Mesothelial cell of epicardium (in vitro differentiated cells): ENCODE results near the gene ZC3H7B. TPM values are rescaled to one million over a fixed set of nuclear protein-coding genes. Genes with fewer than 3 reads are reported as not detected.

ENCODE experiments used
- DNase-seq, 2 experiments: peaks; one replicate each; pipeline ENCODE4 v3.0.0; 2021; ENCODE audit warnings: low spot score in 2 of 2; ENCODE audit not compliant: unreplicated experiment in 2 of 2
- H3K27ac Mint-ChIP-seq: 2 replicates; pipeline ENCODE4 v1.8.0; 2021; ENCODE audit warnings: mixed read lengths
- H3K27me3 Mint-ChIP-seq: 2 replicates; pipeline ENCODE4 v1.8.0; 2021; ENCODE audit warnings: low read depth, mixed read lengths
- H3K36me3 Mint-ChIP-seq: 2 replicates; pipeline ENCODE4 v1.8.0; 2021; ENCODE audit warnings: mixed read lengths
- H3K4me1 Mint-ChIP-seq: 2 replicates; pipeline ENCODE4 v1.8.0; 2021; ENCODE audit warnings: mixed read lengths
- H3K4me3 Mint-ChIP-seq: 2 replicates; pipeline ENCODE4 v1.8.0; 2021; ENCODE audit warnings: mild to moderate bottlenecking, moderate library complexity, mixed read lengths
- H3K9me3 Mint-ChIP-seq: 2 replicates; pipeline ENCODE4 v1.8.0; 2021; ENCODE audit warnings: mixed read lengths
- total RNA-seq: library from RNA; stranded (reverse); gene quantifications from 3 replicates; pipeline ENCODE4 v1.2.1, GENCODE V29; 2021
- TF ChIP-seq, protein P1 (sequence below): fragments of 200-600 bp; sonication (generic); IDR thresholded peaks from one replicate; pipeline ENCODE4 v1.5.0; 2021; ENCODE audit warnings: antibody characterized with exemption; ENCODE audit not compliant: unreplicated experiment

The ZC3H7B gene
- total RNA-seq, 1 donor from 2014 or later: 85.5 TPM

DNA sequence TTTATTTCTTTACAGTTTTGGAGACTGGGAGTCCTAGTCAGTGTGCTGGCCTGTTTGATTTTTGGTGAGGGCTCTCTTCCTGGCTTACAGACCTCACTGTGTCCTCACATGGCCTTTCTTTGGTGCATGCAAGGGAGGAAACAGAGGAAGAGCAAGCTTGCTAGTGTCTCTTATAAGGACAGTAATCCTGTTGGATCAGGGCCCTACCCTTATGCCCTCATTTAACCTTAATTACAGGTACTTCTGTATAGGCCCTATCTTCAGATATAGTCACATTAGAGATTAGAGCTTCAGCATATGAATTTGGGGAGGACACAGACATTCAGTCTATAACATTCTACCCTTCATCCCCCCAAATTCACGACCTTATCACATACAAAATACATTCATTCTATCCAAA lies 14.3 kb downstream of the ZC3H7B start:
- H3K4me3 Mint-ChIP-seq: no peak overlapping the region
- peaks cover 18% of the 10 kb centered on the region for H3K36me3 Mint-ChIP-seq
- no peak for DNase-seq
- no peaks in the 10 kb centered on the region for H3K9me3 Mint-ChIP-seq
- TF ChIP-seq, protein P1, sequence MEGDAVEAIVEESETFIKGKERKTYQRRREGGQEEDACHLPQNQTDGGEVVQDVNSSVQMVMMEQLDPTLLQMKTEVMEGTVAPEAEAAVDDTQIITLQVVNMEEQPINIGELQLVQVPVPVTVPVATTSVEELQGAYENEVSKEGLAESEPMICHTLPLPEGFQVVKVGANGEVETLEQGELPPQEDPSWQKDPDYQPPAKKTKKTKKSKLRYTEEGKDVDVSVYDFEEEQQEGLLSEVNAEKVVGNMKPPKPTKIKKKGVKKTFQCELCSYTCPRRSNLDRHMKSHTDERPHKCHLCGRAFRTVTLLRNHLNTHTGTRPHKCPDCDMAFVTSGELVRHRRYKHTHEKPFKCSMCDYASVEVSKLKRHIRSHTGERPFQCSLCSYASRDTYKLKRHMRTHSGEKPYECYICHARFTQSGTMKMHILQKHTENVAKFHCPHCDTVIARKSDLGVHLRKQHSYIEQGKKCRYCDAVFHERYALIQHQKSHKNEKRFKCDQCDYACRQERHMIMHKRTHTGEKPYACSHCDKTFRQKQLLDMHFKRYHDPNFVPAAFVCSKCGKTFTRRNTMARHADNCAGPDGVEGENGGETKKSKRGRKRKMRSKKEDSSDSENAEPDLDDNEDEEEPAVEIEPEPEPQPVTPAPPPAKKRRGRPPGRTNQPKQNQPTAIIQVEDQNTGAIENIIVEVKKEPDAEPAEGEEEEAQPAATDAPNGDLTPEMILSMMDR: no peak
- H3K4me1 Mint-ChIP-seq: no peaks in the 10 kb centered on the region
- H3K27ac Mint-ChIP-seq: no peak overlapping the region
- no peaks in the 10 kb centered on the region for H3K27me3 Mint-ChIP-seq

DNA sequence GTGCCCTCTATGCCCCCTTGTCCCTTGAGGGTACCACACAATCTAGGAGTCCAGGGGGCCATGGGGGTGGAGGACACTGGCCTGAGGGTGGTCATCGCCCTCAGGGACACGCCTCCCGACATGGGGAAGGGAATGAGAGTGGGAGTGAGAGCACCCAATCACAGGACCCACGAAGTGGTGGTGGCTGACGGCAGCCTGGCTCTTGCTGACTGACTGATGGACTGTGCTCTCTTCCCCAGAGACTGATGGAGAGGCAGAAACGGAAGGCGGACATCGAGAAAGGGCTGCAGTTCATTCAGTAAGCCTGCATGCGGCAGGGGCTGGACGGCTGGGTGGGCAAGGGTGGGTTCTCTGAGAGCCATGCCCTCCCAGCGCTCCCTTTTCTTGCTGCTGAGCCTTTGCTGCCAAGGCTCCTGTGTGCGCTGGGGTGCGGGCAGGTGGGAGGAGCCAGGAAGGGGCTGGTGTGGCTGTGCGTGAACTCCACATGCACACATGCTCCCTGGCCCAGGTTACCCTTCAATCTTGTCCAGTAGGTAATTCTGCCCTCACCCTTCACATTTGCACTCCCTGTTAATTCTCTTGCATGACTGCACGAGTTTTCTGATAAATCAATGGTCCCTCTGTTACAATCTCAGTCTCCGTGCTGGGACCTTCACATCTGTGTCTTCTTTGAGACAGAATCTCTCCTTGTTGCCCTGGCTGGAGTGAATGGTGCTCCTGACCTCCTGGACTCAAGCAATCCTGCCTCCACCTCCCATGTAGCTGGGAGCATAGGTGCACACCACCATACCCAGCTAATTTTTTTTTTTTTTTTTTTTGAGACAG lies 19.3 kb downstream of the ZC3H7B start:
- H3K4me3 Mint-ChIP-seq: no peak overlapping the region
- H3K27me3 Mint-ChIP-seq: no peaks in the 10 kb centered on the region
- H3K4me1 Mint-ChIP-seq: no peaks in the 10 kb centered on the region
- peaks cover 21% of the 10 kb centered on the region for H3K36me3 Mint-ChIP-seq
- no peak for DNase-seq
- no peak overlapping the region for H3K27ac Mint-ChIP-seq
- no peaks in the 10 kb centered on the region for H3K9me3 Mint-ChIP-seq
- TF ChIP-seq, protein P1: no peak

DNA sequence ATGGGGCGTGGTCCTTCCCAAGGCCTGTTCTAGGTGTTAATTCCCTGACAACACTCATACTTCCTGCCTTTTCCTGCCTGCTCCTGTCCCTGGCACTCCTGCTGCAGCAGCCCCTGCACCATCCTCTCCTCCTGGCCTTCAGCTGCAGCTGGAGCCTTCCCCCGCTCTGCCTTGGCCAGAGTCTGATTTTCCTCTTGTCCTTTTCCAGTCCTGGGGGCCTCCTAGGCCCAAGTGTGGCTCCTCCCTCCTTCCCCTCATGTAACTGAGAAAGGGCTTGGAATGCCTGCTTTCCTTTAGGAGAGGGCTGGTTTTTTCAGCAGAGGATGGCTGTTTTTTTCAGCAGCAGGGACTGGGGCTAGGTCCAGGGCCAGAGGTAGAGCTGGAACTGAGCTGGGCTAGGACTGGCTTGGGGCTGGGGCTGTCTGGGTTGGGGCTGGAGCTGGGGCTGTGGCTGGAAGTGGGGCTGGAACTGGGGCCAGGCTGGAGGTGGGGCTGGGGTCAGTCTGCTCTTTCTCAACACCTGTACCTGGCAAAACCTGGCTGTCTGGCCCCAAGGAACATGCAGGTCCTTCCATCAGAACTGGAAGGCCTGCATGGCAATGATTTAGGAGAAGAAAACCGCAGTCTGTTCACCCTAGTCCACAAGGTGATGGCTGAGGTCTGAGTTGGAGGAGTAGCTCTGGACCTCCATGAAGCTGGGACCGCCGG lies 23.6 kb downstream of the ZC3H7B start:
- H3K4me3 Mint-ChIP-seq: no peak overlapping the region
- H3K27ac Mint-ChIP-seq: no peak overlapping the region
- H3K36me3 Mint-ChIP-seq: peaks cover 33% of the 10 kb centered on the region
- no peaks in the 10 kb centered on the region for H3K4me1 Mint-ChIP-seq
- H3K27me3 Mint-ChIP-seq: no peaks in the 10 kb centered on the region
- DNase-seq: no peak
- TF ChIP-seq, protein P1: no peak
- no peaks in the 10 kb centered on the region for H3K9me3 Mint-ChIP-seq

DNA sequence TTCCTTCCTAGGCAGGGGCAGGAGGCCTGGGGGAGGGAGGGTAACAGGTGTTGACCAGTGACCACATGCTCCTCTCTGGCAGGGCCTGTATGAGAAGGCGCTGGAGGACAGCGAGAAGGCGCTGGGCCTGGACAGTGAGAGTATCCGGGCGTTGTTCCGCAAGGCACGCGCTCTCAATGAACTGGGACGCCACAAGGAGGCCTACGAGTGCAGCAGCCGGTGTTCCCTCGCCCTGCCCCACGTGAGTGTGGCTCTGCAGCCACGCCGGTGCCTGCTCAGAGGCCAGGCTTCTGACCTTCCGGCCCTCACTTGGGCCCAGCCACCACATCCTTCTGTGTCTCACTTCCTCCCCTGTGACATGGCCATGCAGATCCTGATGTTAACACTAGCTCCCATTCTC lies 25.8 kb downstream of the ZC3H7B start:
- Mint-ChIP-seq H3K9me3 (no peaks in the 10 kb centered on the region), H3K36me3 (peaks cover 31% of the 10 kb centered on the region)
- TF ChIP-seq, protein P1: no peak

DNA sequence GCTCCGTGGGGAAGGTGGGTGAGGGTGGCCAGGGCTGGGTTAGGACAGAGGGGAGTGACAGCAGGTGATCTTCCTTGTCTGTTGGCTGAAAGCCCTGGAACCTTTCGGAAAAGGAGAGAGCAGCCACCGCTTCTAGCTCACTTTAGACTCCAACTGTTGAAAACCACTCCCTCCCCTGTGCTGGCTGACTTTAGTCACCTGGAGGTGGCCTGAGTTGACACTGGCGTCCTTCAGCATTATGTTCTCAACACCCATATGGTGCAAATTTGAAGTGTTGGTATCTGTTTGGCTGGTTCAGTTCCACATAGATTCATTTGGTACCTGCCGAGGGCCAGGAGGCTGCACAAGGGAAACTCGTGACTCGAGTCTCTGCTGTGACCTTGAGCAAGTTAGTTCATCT lies 28.8 kb downstream of the ZC3H7B start:
- Mint-ChIP-seq H3K4me3 (no peak overlapping the region), H3K36me3 (peaks cover 44% of the 10 kb centered on the region), H3K27me3 (no peaks in the 10 kb centered on the region), H3K9me3 (no peaks in the 10 kb centered on the region), H3K27ac (no peak overlapping the region), H3K4me1 (no peaks in the 10 kb centered on the region)
- no peak for DNase-seq
- TF ChIP-seq, protein P1: no peak

More for the DNA sequence above, 25.8 kb downstream of the ZC3H7B start:
- H3K4me1 Mint-ChIP-seq: no peaks in the 10 kb centered on the region
- no peak for DNase-seq
- no peak overlapping the region for H3K4me3 Mint-ChIP-seq
- H3K27me3 Mint-ChIP-seq: no peaks in the 10 kb centered on the region
- no peak overlapping the region for H3K27ac Mint-ChIP-seq
